HepG2 (cell line): Measurements from ENCODE around the gene ADAMTS16. TPM values are rescaled to one million over a fixed set of nuclear protein-coding genes. Genes with fewer than 3 reads are reported as not detected.
A peak's percentile ranks its signal among the peaks of the same experiment; 100 is the strongest.

Experiments used
- FOXC1 ChIP-seq: sonication (generic); formaldehyde crosslinking; IDR thresholded peaks from 2 replicates; pipeline ENCODE4 v1.8.0; 2022; ENCODE audit warnings: mild to moderate bottlenecking, missing genetic modification reagents, borderline replicate concordance
- GATAD1 ChIP-seq: IDR thresholded peaks from 2 replicates; pipeline ENCODE4 v1.6.1; 2016; ENCODE audit warnings: missing genetic modification reagents, missing compliant biosample characterization
- PHF21A ChIP-seq: sonication (generic); formaldehyde crosslinking; IDR thresholded peaks from 2 replicates; pipeline ENCODE4 v1.5.0; 2020; ENCODE audit warnings: mild to moderate bottlenecking, missing genetic modification reagents
- RBM39 ChIP-seq: fragments of 200-400 bp; formaldehyde crosslinking; IDR thresholded peaks from one replicate; pipeline ENCODE4 v1.6.1; 2018; ENCODE audit warnings: antibody characterized with exemption, mild to moderate bottlenecking, low read depth, low read length; ENCODE audit not compliant: poor library complexity, severe bottlenecking
- SMC3 ChIP-seq: IDR thresholded peaks from 2 replicates; pipeline ENCODE4 v1.6.1; 2011; ENCODE audit warnings: low read length, improper control_type of control experiment
- SP140L ChIP-seq: sonication (generic); formaldehyde crosslinking; IDR thresholded peaks from 2 replicates; pipeline ENCODE4 v1.4.0; 2020; ENCODE audit warnings: missing genetic modification reagents, borderline replicate concordance
- XBP1 ChIP-seq: sonication (generic); formaldehyde crosslinking; IDR thresholded peaks from 2 replicates; pipeline ENCODE4 v1.5.0; 2020; ENCODE audit warnings: missing genetic modification reagents
- ZNF124 ChIP-seq: sonication (generic); formaldehyde crosslinking; IDR thresholded peaks from 2 replicates; pipeline ENCODE4 v1.4.0; 2020; ENCODE audit warnings: missing genetic modification reagents
- ZNF260 ChIP-seq: sonication (generic); formaldehyde crosslinking; IDR thresholded peaks from 2 replicates; pipeline ENCODE4 v1.4.0; 2020; ENCODE audit warnings: missing genetic modification reagents, low read depth, mild to moderate bottlenecking, borderline replicate concordance
- ZSCAN9 ChIP-seq: IDR thresholded peaks from 2 replicates; pipeline ENCODE4 v1.6.1; 2016; ENCODE audit warnings: borderline replicate concordance
- polyA plus RNA-seq, 8 experiments: library from polyadenylated mRNA; depleted of rRNA in 3 of 8; stranded (reverse) in 7 of 8; unstranded in 1 of 8; fragments of >200 nt; fragmentation: Illumina TruSeq in 4 of 8; extraction: Trizol in 4 of 8; gene quantifications; 2 replicates each; pipeline versions ENCODE4 v1.2.1 to v1.2.3, GENCODE V29; 2011 to 2016; ENCODE audit warnings: low read depth in 4 of 8, missing spikeins in 1 of 8, mixed read lengths in 1 of 8; ENCODE audit not compliant: insufficient read depth in 1 of 8
- total RNA-seq, 5 experiments: library from RNA; depleted of rRNA; stranded (reverse); fragments of >200 nt; fragmentation: Illumina TruSeq; extraction: Trizol; gene quantifications; 2 replicates each; pipeline ENCODE4 v1.2.3, GENCODE V29; 2016; ENCODE audit warnings: low read depth in 1 of 5
- TF ChIP-seq, protein P1 (sequence below): sonication (generic); formaldehyde crosslinking; IDR thresholded peaks from 2 replicates; pipeline ENCODE4 v1.5.1; 2020; ENCODE audit warnings: mild to moderate bottlenecking, missing genetic modification reagents, borderline replicate concordance
- TF ChIP-seq, protein P2 (sequence below): sonication (generic); formaldehyde crosslinking; IDR thresholded peaks from 2 replicates; pipeline ENCODE4 v1.4.0; 2020; ENCODE audit warnings: missing genetic modification reagents
- TF ChIP-seq, protein P3 (sequence below): sonication (generic); formaldehyde crosslinking; IDR thresholded peaks from 2 replicates; pipeline ENCODE4 v1.5.0; 2020; ENCODE audit warnings: missing genetic modification reagents
- TF ChIP-seq, protein P4 (sequence below): sonication (generic); formaldehyde crosslinking; IDR thresholded peaks from 2 replicates; pipeline ENCODE4 v1.4.0; 2020; ENCODE audit warnings: mild to moderate bottlenecking, missing genetic modification reagents
- TF ChIP-seq, protein P5 (sequence below): sonication (generic); formaldehyde crosslinking; IDR thresholded peaks from 2 replicates; pipeline ENCODE4 v1.4.0; 2020; ENCODE audit warnings: missing genetic modification reagents
- TF ChIP-seq, protein P6 (sequence below): sonication (generic); formaldehyde crosslinking; IDR thresholded peaks from 2 replicates; pipeline ENCODE4 v1.5.1; 2020; ENCODE audit warnings: missing genetic modification reagents, mild to moderate bottlenecking, borderline replicate concordance

Gene ADAMTS16
- total and polyA plus RNA-seq, 2 of the 13 experiments (the other 11 are each of a cell fraction or from before 2014, with no cell fraction given): 0.02 to 0.03 TPM

DNA sequence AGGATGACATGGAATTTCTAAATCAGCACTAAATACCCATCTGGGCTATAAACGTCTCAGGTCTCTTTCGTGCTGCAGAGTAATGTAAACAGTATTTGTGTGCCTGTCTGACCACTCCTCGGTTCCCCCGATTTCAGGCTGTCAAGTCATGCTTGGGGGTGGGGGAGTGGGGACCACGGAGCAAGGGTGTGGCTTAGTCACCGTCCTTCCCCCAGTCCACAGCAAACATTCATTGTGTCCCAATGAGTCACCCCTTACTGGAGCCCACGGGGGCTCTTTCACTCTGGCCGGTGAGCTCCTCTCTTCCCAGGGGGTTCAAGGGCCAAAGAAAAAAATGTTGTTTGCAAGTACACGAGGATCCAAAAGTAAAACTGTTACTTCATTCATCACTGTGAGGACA is 210.0 kb downstream of the ADAMTS16 start (continued):
- TF ChIP-seq, protein P1, sequence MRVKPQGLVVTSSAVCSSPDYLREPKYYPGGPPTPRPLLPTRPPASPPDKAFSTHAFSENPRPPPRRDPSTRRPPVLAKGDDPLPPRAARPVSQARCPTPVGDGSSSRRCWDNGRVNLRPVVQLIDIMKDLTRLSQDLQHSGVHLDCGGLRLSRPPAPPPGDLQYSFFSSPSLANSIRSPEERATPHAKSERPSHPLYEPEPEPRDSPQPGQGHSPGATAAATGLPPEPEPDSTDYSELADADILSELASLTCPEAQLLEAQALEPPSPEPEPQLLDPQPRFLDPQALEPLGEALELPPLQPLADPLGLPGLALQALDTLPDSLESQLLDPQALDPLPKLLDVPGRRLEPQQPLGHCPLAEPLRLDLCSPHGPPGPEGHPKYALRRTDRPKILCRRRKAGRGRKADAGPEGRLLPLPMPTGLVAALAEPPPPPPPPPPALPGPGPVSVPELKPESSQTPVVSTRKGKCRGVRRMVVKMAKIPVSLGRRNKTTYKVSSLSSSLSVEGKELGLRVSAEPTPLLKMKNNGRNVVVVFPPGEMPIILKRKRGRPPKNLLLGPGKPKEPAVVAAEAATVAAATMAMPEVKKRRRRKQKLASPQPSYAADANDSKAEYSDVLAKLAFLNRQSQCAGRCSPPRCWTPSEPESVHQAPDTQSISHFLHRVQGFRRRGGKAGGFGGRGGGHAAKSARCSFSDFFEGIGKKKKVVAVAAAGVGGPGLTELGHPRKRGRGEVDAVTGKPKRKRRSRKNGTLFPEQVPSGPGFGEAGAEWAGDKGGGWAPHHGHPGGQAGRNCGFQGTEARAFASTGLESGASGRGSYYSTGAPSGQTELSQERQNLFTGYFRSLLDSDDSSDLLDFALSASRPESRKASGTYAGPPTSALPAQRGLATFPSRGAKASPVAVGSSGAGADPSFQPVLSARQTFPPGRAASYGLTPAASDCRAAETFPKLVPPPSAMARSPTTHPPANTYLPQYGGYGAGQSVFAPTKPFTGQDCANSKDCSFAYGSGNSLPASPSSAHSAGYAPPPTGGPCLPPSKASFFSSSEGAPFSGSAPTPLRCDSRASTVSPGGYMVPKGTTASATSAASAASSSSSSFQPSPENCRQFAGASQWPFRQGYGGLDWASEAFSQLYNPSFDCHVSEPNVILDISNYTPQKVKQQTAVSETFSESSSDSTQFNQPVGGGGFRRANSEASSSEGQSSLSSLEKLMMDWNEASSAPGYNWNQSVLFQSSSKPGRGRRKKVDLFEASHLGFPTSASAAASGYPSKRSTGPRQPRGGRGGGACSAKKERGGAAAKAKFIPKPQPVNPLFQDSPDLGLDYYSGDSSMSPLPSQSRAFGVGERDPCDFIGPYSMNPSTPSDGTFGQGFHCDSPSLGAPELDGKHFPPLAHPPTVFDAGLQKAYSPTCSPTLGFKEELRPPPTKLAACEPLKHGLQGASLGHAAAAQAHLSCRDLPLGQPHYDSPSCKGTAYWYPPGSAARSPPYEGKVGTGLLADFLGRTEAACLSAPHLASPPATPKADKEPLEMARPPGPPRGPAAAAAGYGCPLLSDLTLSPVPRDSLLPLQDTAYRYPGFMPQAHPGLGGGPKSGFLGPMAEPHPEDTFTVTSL (CRISPR knock-in tag): peak; percentile 71; the same call in 1 of the 2 replicates
- TF ChIP-seq, protein P2, sequence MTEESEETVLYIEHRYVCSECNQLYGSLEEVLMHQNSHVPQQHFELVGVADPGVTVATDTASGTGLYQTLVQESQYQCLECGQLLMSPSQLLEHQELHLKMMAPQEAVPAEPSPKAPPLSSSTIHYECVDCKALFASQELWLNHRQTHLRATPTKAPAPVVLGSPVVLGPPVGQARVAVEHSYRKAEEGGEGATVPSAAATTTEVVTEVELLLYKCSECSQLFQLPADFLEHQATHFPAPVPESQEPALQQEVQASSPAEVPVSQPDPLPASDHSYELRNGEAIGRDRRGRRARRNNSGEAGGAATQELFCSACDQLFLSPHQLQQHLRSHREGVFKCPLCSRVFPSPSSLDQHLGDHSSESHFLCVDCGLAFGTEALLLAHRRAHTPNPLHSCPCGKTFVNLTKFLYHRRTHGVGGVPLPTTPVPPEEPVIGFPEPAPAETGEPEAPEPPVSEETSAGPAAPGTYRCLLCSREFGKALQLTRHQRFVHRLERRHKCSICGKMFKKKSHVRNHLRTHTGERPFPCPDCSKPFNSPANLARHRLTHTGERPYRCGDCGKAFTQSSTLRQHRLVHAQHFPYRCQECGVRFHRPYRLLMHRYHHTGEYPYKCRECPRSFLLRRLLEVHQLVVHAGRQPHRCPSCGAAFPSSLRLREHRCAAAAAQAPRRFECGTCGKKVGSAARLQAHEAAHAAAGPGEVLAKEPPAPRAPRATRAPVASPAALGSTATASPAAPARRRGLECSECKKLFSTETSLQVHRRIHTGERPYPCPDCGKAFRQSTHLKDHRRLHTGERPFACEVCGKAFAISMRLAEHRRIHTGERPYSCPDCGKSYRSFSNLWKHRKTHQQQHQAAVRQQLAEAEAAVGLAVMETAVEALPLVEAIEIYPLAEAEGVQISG: no peak
- TF ChIP-seq ZSCAN9: no peak
- no peak for TF ChIP-seq FOXC1 (CRISPR knock-in tag)
- no peak for TF ChIP-seq SMC3
- TF ChIP-seq, protein P3, sequence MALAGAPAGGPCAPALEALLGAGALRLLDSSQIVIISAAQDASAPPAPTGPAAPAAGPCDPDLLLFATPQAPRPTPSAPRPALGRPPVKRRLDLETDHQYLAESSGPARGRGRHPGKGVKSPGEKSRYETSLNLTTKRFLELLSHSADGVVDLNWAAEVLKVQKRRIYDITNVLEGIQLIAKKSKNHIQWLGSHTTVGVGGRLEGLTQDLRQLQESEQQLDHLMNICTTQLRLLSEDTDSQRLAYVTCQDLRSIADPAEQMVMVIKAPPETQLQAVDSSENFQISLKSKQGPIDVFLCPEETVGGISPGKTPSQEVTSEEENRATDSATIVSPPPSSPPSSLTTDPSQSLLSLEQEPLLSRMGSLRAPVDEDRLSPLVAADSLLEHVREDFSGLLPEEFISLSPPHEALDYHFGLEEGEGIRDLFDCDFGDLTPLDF (CRISPR knock-in tag): no peak
- no peak for TF ChIP-seq SP140L (CRISPR knock-in tag)
- TF ChIP-seq, protein P4, sequence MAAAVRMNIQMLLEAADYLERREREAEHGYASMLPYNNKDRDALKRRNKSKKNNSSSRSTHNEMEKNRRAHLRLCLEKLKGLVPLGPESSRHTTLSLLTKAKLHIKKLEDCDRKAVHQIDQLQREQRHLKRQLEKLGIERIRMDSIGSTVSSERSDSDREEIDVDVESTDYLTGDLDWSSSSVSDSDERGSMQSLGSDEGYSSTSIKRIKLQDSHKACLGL: no peak
- no peak for TF ChIP-seq RBM39
- TF ChIP-seq PHF21A (CRISPR knock-in tag): peak; percentile 41; the same call in 1 of the 2 replicates
- no peak for TF ChIP-seq XBP1
- TF ChIP-seq ZNF124 (CRISPR knock-in tag): no peak
- no peak for TF ChIP-seq GATAD1 (CRISPR knock-in tag)
- TF ChIP-seq, protein P5, sequence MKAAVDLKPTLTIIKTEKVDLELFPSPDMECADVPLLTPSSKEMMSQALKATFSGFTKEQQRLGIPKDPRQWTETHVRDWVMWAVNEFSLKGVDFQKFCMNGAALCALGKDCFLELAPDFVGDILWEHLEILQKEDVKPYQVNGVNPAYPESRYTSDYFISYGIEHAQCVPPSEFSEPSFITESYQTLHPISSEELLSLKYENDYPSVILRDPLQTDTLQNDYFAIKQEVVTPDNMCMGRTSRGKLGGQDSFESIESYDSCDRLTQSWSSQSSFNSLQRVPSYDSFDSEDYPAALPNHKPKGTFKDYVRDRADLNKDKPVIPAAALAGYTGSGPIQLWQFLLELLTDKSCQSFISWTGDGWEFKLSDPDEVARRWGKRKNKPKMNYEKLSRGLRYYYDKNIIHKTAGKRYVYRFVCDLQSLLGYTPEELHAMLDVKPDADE: no peak
- TF ChIP-seq, protein P6, sequence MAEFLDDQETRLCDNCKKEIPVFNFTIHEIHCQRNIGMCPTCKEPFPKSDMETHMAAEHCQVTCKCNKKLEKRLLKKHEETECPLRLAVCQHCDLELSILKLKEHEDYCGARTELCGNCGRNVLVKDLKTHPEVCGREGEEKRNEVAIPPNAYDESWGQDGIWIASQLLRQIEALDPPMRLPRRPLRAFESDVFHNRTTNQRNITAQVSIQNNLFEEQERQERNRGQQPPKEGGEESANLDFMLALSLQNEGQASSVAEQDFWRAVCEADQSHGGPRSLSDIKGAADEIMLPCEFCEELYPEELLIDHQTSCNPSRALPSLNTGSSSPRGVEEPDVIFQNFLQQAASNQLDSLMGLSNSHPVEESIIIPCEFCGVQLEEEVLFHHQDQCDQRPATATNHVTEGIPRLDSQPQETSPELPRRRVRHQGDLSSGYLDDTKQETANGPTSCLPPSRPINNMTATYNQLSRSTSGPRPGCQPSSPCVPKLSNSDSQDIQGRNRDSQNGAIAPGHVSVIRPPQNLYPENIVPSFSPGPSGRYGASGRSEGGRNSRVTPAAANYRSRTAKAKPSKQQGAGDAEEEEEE (CRISPR knock-in tag): no peak
- TF ChIP-seq ZNF260 (CRISPR knock-in tag): no peak
